G401 (cell line): ENCODE data around the gene TLE3. TPM values are rescaled to one million over a fixed set of nuclear protein-coding genes. Genes with fewer than 3 reads are reported as not detected.
"Not testable (repeated sequence)": the region's sequence is repeated elsewhere in the genome, so short reads cannot be mapped to it uniquely, and the experiment has no call there.

Source experiments
- DNase-seq: peaks from one replicate; pipeline ENCODE4 v3.0.0-alpha.2; 2015; ENCODE audit warnings: low spot score
- in situ Hi-C: cut with HindIII; loops from 2 replicates; pipeline ENCODE4 v1.10.0; 2016; ENCODE audit warnings: low sequenced_read_pairs, mixed read lengths
- total RNA-seq: library from RNA; depleted of rRNA; stranded (reverse); fragments of >200 nt; shearing (Covaris generic); gene quantifications from 2 replicates; pipeline ENCODE4 v1.2.3, GENCODE V29; 2014

The TLE3 gene
- total RNA-seq, 1 experiment from 2014 or later, result 34.6 TPM

DNA sequence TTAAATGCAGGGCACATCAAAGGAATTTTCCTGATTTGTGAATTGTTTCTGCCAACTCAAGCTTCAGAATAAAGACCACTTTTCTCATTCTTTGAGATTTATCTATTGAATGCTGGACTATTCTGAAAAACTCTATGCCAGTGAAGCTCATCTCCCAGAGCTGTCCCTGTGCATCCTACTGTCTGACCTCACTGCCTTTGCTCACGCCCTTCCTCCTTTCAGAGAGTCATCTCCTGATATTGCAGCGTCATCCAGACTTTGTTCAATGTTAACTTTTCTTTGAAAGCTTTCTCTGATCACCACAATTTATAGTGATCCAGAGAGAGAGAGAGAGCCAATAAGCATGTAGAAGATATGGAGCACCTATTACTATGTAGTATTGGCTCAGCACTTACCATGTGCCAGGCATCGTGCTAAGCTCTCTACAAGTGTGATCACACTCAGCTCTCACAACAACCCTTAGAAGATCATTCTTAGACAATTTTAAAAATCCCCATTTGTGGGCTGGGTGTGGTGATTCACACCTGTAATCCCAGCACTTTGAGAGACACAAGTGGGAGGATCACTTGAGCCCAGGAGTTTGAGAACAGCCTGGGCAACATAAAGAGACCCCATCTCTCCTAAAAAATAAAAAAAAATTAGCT is 30.2 kb upstream of the TLE3 start:
- in situ Hi-C loops, result no loop called here
- DNase-seq, result no peak

GRCh38 chr15:70127288-70127746 is 29.6 kb upstream of the TLE3 start:
- DNase-seq, result peak; percentile 34
- in situ Hi-C loops, result no loop called here

DNA sequence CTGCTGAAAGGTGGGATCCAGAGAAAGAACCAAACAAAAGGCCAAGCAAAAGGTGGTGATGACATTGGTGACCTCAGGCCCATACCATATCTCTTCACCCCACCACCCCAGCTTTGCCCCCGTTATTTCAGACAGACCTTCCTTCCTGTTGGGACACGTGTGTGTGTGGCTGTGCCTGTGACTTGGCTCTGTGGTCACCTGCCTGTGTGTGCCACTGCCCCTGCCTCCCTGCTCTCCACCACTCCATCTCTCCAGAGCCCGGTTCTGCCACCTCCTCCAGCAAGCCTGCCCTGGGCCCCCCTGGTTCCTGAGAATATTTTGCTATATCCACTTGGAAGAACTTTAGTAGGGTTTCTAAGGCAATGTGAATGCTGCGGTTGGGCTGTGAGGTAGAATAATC is 28.6 kb upstream of the TLE3 start:
- in situ Hi-C loops, result no loop called here
- DNase-seq, result no peak

- in situ Hi-C loops, result no loop called here
- no peak for DNase-seq
These were observed 27.9 kb upstream of the TLE3 start for GRCh38 chr15:70125605-70126004.

DNA sequence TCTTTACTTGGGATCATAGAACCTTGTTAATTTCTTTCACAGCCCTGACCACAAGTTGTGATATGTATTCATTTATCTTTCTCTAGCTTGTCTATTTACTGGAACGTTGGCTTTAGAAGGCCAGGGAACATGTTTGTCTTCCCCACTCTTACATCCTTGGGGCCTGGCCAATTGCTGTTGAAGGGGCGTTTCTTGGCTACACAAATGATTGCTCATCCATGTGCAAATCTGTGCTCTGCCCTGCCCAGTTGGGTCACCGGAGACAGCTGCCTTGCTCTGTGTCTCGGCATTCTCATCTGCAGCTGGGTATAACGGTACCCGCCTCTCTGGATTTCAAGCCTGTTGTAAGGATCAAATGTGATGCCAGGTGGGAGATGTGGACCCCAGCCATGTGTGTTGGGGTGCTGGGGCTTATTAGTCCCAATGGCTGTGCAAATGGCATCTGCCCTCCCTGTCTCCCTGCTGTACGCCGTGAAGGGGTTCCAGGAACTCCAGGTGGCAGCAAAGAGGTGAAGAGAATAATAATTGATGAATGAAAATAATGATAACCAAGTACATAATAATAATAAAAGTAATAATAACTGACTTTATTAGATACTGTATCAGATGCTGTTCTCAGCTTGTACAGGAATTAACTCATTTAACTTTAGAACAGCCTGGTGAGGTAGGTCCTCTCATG is 24.0 kb upstream of the TLE3 start:
- DNase-seq, result no peak
- in situ Hi-C loops, result no loop called here

- in situ Hi-C loops, result no loop called here
- no peak for DNase-seq
These were observed 23.4 kb upstream of the TLE3 start for GRCh38 chr15:70120958-70121623.

- DNase-seq, result no peak
- in situ Hi-C loops, result no loop called here
These were observed 22.3 kb upstream of the TLE3 start for GRCh38 chr15:70119911-70120508.

DNA sequence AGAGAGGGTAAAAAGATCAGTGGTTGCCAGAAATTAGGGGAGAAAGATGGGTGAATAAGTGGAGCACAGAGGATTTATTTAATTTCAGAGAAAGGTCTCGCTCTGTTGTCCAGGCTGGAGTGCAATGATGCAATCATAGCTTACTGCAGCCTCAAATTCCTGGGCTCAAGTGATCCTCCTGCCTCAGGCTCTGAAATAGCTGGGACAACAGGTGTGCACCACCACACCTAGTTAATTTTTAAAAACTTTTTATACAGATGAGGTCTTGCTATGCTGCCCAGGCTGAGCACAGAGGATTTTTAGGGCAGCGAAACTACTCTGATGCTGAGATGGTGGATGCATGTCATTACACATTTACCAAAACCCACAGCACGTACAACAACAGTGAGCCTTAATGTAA is 20.9 kb upstream of the TLE3 start:
- no peak for DNase-seq
- in situ Hi-C loops, result no loop called here

- no peak for DNase-seq
- in situ Hi-C loops, result no loop called here
These were observed 18.6 kb upstream of the TLE3 start for GRCh38 chr15:70116317-70116716.

DNA sequence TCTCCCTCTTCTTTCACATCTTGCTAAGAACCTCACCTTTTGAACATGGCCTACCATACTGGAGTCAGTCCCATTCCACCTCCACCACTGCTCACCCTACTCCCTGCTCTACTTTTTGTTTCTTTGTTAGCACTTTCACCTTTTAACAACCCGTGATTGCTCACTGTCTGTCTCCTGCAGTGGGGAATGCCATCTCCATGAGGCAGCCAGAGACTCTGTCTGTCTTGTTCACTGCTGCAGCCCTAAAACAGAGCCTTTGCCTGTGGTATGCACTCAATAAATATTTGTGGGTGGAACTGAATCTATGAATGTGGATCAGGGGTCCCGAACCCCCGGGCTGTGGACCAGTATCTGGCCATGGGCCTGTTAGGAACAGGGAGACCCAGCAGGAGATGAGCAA is 16.5 kb upstream of the TLE3 start:
- DNase-seq, result no peak
- in situ Hi-C loops, result no loop called here

- in situ Hi-C loops, result no loop called here
- DNase-seq, result no peak
These were observed 15.6 kb upstream of the TLE3 start for GRCh38 chr15:70113304-70113700.

DNA sequence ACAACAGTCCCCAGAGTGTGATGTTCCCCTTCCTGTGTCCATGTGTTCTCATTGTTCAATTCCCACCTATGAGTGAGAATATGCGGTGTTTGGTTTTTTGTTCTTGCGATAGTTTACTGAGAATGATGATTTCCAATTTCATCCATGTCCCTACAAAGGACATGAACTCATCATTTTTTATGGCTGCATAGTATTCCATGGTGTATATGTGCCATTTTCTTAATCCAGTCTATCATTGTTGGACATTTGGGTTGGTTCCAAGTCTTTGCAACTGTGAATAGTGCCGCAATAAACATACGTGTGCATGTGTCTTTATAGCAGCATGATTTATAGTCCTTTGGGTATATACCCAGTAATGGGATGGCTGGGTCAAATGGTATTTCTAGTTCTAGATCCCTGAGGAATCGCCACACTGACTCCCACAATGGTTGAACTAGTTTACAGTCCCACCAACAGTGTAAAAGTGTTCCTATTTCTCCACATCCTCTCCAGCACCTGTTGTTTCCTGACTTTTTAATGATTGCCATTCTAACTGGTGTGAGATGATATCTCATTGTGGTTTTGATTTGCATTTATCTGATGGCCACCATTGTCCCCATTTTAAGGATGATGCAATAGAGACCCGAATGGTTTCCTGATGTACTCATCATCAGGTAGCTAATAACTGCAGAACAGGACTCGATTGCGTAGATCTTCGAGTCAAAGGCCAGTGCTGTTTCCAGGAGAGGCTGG is 15.0 kb upstream of the TLE3 start:
- DNase-seq, in situ Hi-C loops: not testable (repeated sequence)

DNA sequence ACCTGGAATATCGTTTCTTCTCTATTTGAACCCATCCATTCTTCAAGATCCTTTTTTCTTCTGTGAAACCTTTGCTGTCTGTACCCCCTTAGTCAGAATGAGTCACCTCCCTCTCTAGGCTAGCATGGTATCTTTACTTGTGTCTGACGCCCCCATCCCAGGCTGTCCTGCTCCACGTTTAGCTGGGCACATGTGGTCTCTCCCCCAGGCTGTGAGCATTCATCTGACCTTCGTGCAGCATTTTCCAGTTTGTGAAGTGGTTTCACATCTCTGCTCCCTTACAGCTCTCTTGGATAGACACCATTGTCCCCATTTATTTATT is 14.3 kb upstream of the TLE3 start:
- in situ Hi-C loops, result no loop called here
- DNase-seq, result no peak

DNA sequence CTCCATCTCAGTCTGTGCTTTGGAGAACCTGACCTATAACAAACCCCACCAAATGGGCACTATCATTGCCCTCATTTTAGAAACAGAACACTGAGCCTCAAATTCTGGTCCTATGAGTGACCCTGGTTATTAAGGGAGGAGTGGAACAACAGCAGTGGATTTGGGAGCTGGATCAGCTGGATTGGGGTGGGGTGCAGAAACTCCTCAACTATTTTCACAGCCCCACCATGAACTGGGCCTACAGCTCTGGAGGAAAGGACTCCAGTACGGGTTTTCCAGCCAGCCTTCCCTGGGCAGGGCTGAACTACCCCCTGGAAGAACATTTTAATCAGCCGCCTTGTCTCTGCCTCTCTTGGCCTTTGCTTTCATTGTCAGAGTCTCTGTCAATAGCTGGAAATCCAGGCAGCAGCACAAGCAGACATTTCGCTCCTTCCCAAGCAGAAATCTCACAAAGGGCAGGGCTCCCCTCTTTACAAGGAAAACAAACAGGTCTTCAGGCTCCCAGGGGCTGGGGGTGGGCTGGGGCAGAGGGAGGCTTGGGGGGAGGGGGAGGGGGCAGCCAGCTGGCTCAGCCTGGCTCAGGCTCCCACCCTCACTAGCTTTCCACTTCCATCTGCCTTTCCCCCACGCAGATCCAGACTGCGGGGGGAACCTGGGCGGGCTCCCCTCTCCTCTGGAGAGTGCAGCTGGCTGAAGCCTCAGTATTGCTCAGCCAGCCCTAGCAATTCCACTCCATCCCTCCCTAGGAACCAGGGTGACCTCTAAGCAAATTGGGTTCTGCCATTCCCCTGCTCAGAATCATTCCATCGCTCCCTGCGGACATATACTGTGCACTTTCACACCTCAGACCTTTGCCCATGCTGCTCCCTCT is 13.7 kb upstream of the TLE3 start:
- in situ Hi-C loops, result no loop called here
- peak; percentile 64 for DNase-seq

- no peak for DNase-seq
These were observed 12.3 kb upstream of the TLE3 start for GRCh38 chr15:70109978-70110377.

DNA sequence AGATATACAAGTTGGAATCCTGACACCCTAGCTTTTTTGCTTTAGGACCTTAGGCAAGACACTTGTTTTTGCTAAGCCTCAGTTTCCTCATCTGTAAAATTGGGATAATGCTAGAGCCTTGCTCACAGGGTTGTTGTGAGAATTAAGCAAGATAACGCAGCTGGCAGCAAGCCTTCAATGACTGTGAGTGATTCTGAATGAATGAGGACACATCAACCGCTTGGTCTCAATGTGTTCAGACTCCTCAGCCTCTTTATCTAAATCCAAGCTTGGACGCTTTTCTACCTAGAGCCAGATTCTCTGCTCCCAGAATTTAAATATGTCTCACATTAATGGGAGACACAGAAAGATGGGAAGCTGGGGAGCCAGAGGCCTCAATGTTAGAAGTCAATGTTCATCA is 11.8 kb upstream of the TLE3 start:
- in situ Hi-C loops, result no loop called here
- DNase-seq, result no peak

More at GRCh38 chr15:70109978-70110377, 12.3 kb upstream of the TLE3 start:
- in situ Hi-C loops, result no loop called here

DNA sequence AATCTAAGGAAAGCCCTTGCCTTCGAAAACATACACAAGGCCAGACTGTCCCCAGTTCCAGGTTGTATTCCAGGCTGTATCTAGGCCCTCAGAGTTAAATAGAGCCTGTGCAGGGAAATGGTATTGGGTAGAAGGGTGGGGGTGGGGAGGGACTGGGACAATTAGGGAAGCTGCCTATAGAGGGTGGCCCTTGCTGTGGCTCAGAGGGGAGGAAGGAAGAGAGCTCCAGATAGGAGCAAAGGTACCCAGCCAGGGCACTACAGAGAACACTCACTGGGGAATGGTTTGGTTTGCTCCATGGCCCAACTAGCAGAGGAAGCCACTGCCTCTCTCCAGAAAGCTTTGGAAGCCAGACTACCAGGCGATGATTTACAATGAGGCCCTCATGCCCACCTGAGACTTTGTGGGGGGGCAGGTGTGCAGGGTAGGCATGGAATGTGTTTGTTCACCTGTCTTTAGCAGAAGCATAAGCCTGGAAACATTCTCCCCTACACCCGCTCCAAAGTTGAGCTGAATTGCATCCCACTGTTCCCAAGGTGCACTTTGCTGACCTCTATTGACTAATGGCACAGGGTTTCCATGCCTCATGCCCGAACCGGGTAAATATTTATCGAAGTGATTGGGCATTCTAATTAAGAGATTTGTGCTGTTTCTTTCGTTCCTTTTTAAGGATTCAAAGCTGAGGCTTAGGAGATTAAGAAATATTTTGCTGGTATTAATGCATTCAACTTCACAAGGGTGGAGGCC is 6.3 kb upstream of the TLE3 start:
- in situ Hi-C loops, result no loop called here
- DNase-seq, result no peak

DNA sequence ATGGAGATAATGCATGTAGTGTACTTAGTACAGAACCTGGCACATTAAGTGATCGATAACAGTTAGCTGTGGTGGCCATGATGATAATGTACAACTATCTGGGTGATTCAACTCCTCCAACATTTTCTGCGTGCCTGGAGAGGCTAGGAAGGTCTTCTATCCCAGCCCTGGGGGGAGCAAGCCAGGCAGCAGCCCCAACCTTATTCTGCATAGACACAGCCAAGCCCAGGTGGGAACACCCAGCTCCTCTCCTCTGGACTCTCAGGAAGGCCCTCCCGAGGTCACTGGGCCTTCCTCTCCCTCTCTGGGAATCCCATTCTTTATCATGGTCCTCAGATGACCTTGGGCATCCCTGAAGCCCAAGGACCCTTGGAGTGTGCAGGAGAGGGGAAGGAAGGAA is 5.1 kb upstream of the TLE3 start:
- in situ Hi-C loops, result no loop called here
- DNase-seq, result no peak
